SKM-1 (cell line): Measurements from ENCODE around the gene SYT1.
"Not testable (repeated sequence)": the region's sequence is repeated elsewhere in the genome, so short reads cannot be mapped to it uniquely, and the experiment has no call there.

Source experiments
- DNase-seq: peaks from one replicate; lab custom pipeline; 2025; ENCODE audit not compliant: unreplicated experiment; lab: John Stamatoyannopoulos, UW

Gene SYT1

GRCh38 chr12:79203058-79203647, 338.6 kb downstream of the SYT1 start:
- no peak for DNase-seq

GRCh38 chr12:79206871-79207270, 342.3 kb downstream of the SYT1 start:
- no peak for DNase-seq

GRCh38 chr12:79210403-79210802, 345.8 kb downstream of the SYT1 start:
- not testable (repeated sequence) for DNase-seq

- DNase-seq: no peak
Measured at GRCh38 chr12:79217306-79217705, 352.7 kb downstream of the SYT1 start.

GRCh38 chr12:79223210-79223609, 358.6 kb downstream of the SYT1 start:
- DNase-seq: no peak

- DNase-seq: no peak
Measured at GRCh38 chr12:79223761-79224160, 359.2 kb downstream of the SYT1 start.

- no peak for DNase-seq
Measured at GRCh38 chr12:79227091-79227490, 362.5 kb downstream of the SYT1 start.

GRCh38 chr12:79227646-79228045, 363.1 kb downstream of the SYT1 start:
- no peak for DNase-seq

- no peak for DNase-seq
Measured at GRCh38 chr12:79233341-79233781, 368.8 kb downstream of the SYT1 start.

GRCh38 chr12:79236920-79237319, 372.3 kb downstream of the SYT1 start:
- DNase-seq: no peak

GRCh38 chr12:79238246-79238645, 373.7 kb downstream of the SYT1 start:
- DNase-seq: no peak

GRCh38 chr12:79247494-79247893, 382.9 kb downstream of the SYT1 start:
- no peak for DNase-seq

- no peak for DNase-seq
Measured at GRCh38 chr12:79250186-79250585, 385.6 kb downstream of the SYT1 start.

- DNase-seq: no peak
Measured at GRCh38 chr12:79250960-79251755, 386.6 kb downstream of the SYT1 start.

GRCh38 chr12:79252358-79253075, 387.9 kb downstream of the SYT1 start:
- no peak for DNase-seq

GRCh38 chr12:79255288-79255687, 390.7 kb downstream of the SYT1 start:
- no peak for DNase-seq

- DNase-seq: no peak
Measured at GRCh38 chr12:79260923-79261322, 396.3 kb downstream of the SYT1 start.

GRCh38 chr12:79262938-79263337, 398.4 kb downstream of the SYT1 start:
- DNase-seq: no peak

GRCh38 chr12:79266343-79267144, 402.0 kb downstream of the SYT1 start:
- no peak for DNase-seq

- no peak for DNase-seq
Measured at GRCh38 chr12:79267580-79267979, 403.0 kb downstream of the SYT1 start.

- DNase-seq: no peak
Measured at GRCh38 chr12:79274501-79275064, 410.0 kb downstream of the SYT1 start.
